Sciatic nerve (tissue), 2 donors: ENCODE measurements around the gene HTRA1. TPM values are rescaled to one million over a fixed set of nuclear protein-coding genes. Genes with fewer than 3 reads are reported as not detected.

ENCODE experiments used
- ATAC-seq: fragments of 200-7000 bp; cut with Tn5 transposase; one replicate; pipeline ENCODE4 v1.9.1; 2020; ENCODE audit warnings: mild to moderate bottlenecking, moderate library complexity
- DNase-seq: peaks from one replicate; pipeline ENCODE4 v3.0.0-alpha.2; 2020; ENCODE audit warnings: low spot score
- intact Hi-C: fragments of 100-400 bp; cut with DNase I; formaldehyde crosslinking; loops from one replicate; pipeline ENCODE4 v1.14.2; 2022
- total RNA-seq: library from RNA; stranded (reverse); fragmentation: NEBNext Ultra II Directional; extraction: Animal tissue kit (Norgen Biotek cat#: 25700); gene quantifications from one replicate; pipeline ENCODE4 v1.2.1, GENCODE V29; 2021
- donor health status: DM: no; HTN: no; CAD: no.
- donor health status: DM: no; HTN: no; CAD: no.

Gene HTRA1
- total RNA-seq, 1 donor from 2014 or later, result 123 TPM

DNA sequence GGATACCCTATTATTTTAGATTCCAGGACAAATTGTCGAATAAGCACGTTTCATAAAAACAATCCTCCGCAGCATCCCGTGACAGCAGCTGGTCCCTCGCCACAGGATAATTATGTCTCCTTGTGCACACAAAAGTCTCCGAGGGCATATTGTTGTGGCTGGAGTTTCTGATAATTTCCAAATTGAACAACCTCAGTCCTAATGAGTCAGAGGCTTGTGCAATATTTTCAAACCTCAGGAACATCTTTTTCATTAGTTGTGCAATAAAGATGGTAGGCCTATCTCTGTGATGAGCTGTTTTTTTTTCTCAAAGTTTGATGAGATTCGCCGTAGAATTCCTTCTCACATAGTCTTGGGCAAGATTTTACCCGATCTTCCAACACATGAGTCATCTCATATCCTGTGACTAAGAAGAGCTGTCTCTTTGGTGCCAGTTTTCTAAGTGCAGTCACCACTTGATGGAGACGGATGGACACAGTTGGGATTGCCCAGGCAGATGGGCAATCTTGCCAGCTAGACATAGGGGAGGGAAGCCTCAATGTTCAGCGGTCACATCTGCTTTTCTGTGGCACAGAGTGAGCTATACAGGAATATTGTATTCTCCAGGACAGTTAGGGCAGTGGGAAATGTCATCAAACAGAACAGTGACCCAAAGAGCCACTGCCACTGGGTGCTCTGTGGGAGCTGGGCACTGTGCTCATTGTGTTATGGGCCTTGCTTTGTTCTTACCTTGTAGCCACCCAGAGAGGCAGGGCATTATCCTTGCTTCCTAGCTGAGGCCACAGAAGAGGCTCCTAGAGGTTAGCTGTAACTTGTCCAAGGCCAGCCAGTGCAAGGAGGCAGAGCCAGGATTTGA is 7.8 kb downstream of the HTRA1 start:
- peak; percentile 91 for ATAC-seq
- no peak for DNase-seq
- intact Hi-C loops, result no loop called here

DNA sequence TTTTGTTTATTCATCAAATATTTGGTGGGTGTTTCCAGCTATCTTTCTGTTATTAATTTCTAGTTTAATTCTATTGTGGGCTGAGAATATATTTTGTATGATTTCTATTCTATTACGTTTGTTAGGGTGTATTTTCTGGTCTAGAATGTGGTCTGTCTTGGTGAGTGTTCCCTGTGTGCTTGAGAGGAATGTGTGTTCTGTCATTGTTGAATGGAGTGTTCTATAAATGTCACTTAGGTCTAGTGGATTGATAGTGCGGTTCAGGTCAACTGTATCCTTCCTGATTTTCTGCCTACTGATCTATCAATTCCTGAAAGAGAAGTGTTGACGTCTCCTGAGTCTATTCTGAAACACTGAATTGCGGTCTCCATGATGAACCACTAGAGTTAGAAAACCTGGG is 8.5 kb downstream of the HTRA1 start:
- ATAC-seq (no peak), DNase-seq (no peak)
- intact Hi-C loops, result no loop called here

DNA sequence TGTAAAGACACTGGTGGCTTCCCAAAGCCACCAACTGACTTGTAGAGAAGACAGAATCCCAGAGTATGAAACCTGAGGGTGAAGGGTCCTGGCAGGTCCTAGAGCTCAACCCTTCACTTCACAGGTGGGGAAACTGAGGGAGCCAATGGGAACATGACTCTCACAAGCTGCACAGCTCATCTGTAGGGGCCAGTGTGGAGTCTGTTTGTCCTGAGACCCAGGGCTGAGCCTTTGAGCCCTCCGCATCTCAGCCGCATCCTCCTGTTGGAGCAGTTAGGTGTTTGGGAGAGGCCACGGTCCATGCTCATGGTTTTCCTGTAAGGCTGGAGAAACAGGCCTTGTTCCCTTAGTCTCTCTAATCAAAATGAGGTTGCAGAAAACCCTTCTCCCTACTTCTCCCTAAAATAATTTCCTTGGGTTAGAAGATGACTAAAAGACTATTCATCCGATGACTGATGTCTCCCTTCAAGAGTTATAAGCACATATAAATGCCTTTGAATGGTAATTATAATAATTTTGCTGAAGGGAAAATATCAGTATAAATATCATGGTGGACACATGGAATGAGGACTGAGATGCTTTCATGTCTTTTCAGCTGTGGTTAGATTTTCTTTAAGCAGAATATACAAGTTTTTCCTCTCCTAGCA is 10.3 kb downstream of the HTRA1 start:
- DNase-seq (no peak), ATAC-seq (no peak)
- intact Hi-C loops, result no loop called here

DNA sequence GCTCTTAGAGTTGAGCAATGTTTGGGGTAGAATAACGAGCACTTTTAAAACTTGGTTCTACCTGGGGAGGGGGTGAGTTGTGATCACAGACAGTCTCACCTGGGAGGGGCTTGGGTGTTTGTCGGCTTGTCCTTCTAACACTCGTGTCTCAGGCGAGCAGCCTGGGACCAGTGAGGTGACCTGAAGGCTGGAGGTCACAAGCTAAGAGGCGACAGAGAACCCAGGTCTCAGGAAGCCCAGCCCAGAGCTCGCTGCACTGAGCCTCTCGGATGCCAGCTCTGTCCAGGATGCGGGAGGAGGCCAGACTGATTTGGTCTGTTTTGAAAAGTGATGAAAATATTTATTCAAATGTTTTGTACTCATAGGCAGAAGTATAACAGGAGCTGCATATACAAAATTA is 11.8 kb downstream of the HTRA1 start:
- ATAC-seq (no peak), DNase-seq (no peak)
- intact Hi-C loops, result no loop called here

DNA sequence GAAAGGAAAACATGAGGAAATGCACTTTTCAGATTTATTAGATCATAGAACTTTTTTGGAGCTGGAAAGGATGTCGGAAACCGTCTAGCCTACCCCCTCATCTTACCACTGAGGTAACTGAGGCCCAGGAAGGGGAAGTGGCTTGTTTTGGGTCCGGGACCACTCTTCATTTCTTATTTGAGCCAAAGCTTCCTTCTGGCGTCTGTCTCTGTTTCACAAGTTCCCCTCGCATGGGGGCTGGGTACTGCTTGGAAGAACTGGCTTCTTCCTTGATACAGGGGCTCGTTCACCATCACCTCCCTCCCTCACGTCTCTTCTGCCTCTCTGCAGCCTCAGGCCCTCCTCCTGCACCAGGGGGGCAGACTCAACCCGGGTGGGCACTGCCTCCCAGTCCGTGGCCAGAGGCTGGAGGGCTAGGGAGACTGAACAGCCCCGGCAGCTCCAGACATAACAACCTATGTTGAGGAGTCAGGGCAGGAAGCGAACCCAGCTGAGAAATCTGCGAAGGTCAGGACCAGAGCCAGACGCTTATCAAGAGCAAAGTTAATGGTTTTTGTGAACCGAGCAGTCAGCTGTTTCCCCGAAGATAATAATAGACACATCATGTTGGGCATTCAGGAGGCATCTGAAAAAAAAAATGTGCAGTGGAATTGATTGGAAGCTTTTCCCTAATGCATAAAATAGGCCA is 12.9 kb downstream of the HTRA1 start:
- ATAC-seq (no peak), DNase-seq (no peak)
- intact Hi-C loops, result no loop called here

DNA sequence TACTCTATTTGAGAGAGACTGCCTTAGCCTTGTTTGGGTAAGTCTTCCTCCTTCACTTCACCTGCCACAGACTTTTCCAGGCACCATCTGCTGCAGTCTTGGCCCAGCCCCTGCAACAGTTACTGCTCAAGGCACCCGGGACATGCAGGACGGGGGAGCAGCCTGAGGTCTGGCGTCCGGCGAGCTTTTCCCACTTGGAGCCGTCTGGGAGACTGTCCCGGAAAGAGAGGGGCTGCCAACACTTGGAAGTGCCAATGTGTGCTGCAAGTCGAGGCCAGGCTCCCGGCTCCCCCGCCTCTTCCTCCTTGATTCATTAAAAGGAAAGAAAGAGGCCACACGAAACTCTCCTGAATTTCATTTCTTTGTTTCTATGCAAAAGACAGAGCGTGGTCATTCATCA is 13.7 kb downstream of the HTRA1 start:
- intact Hi-C loops, result no loop called here
- DNase-seq (no peak), ATAC-seq (peak; percentile 82)

DNA sequence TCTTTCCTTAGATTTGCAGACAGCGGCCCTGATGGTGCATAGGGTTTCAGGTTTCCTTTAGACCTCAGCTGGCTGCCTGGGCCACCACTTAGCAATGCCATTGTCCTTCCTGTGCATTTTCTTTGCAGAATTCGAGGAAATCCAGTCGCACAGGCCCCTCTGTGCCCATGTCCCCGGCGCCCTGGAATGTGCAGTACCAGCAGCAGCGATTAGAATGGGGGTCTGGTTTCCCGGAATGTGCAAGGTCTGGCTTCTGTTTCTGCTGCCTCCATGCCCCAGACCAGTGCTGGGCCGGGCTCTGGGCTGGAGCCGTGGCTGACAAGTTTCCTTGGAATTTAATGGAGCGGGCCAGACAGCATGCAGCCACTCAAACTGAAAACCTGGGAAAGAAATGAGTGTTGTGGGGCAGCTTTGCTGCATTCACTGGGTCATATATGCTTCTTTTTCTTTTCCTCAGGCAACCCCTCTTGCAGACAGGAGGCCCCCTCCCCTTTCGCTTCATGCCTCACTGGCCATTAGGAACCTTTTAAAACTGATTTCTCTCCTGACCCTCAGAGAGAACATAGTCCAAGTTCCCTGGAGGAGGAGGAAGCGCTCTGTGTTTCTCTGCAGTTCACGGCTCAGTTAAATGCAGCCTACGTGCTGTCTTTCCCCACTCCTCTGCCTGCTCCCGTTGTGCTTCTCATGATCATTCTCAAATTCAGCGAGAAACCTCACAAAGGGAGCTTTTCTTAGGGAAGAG is 14.4 kb downstream of the HTRA1 start:
- intact Hi-C loops, result no loop called here
- ATAC-seq (peak; percentile 47), DNase-seq (no peak)

DNA sequence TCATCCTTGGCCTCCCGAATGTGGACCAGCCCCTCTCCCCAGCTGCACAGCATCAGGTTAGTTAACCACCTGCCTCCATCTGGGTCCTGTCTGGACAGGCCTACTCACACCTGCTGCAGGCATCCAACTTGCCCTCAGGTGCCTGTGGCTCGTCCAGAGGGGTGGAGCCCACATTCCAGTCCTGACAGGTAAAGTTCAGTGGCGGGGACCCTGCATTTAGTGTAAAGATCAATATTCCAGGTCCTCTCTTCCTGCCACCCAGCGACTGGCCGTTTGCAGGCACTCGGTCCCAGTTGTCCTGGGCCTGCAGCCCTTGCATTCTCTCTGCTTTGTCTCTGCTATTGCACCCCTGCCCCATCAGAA is 15.0 kb downstream of the HTRA1 start:
- intact Hi-C loops, result no loop called here
- DNase-seq (no peak), ATAC-seq (no peak)

DNA sequence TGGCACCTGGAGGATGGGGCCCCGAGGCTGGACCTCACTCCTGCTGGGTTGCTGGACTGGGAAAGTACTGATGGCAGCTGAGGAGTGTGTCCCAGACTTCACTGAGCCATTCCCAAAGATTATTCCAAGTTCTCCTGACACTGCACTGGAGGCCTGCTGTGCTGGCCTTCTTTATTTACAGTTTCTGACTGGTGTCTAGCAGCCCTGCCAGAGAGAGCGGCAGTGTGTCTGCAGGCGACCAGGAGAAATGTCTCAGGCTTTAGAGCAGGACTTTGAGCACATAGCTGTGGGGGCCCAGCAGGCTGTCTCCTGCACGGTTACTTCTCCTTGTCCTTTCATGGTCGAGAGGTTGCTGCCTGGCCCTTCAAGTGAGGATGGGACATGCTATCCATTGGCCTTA is 16.1 kb downstream of the HTRA1 start:
- DNase-seq (no peak), ATAC-seq (no peak)
- intact Hi-C loops, result no loop called here

DNA sequence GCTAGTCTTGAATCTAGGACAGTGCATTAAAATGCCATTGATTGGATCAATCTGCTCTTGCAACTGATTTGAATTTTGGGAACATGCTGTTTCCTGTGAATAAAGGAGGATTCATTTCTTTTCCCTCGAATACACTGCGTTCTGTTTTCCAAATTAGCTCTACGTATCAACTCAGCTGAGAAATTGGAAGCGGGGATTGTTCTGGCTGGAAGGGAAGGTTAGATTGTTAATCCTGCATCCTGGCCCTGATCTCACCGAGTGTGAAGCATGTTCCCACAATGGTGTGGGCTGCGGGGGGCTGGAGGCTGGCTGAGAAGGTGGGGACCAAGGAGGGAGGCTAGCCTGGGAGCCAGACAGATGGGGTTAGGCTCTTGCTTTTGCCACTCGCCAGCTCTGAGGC is 17.6 kb downstream of the HTRA1 start:
- DNase-seq (no peak), ATAC-seq (no peak)

DNA sequence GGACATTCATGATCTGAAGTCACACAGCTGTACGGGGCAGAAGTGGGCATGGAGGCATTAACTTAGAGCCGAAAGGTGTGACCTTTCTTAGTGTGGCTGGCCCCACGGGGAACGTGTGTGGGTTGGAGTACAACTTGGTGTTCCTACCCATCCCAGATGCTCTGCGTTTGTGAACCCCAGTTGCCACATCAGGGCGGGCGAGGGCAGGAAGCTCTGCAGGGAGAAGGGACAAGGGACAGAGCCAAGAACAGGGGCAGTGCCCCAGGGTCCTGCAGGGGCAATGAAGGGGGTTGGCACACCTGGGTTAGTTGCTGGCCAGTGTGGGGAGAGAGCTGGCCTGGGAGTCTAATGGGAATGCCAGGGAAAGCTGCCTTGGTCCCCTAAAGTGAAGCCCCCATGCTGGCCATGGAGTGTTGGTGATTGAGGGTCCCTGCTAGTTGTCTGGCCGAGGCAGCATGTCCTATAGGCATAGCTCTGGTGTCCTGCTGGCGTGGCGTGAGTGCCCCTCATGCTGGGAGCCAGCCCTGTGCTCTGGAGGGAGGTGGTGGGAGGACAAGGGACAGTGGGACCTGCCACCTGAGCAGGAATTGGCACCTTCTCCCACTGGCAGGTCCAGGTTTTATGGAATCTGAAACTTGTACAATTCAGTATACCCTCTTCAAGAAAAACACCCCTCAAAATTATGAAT is 18.9 kb downstream of the HTRA1 start:
- ATAC-seq (no peak), DNase-seq (no peak)
- intact Hi-C loops, result no loop called here

More for the DNA sequence above, 17.6 kb downstream of the HTRA1 start:
- intact Hi-C loops, result no loop called here

DNA sequence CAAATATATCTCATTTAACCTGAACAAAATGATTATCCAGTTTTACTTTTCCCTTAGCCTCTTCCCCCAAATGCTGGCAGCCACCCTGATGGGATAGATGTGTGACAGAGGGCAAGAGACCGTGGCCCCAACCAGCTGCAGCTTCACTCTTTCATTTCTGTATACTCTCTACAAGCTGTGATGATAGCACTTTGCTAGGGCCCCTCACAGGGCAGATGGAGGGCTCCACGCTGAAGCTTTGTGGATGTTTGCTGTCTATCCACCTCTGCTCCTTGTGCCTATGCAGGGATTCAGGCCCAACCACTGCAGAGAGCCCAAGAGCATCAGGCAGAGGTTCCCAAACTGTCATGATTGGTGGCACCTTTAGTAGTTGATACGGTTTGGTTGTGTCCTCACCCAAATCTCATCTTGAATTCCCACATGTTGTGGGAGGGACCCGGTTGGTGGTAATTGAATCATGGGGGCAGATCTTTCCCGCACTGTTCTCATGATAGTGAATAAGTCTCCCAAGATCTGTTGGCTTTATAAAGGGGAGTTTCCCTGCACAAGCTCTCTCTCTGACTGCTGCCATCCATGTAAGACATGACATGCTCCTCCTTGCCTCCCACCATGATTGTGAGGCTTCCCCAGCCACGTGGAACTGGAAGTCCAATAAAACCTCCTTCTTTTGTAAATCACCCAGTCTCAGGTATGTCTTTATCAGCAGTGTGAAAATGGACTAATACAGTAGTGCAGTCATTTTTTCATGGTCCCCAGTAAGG is 20.1 kb downstream of the HTRA1 start:
- ATAC-seq (no peak), DNase-seq (no peak)
- intact Hi-C loops, result no loop called here

DNA sequence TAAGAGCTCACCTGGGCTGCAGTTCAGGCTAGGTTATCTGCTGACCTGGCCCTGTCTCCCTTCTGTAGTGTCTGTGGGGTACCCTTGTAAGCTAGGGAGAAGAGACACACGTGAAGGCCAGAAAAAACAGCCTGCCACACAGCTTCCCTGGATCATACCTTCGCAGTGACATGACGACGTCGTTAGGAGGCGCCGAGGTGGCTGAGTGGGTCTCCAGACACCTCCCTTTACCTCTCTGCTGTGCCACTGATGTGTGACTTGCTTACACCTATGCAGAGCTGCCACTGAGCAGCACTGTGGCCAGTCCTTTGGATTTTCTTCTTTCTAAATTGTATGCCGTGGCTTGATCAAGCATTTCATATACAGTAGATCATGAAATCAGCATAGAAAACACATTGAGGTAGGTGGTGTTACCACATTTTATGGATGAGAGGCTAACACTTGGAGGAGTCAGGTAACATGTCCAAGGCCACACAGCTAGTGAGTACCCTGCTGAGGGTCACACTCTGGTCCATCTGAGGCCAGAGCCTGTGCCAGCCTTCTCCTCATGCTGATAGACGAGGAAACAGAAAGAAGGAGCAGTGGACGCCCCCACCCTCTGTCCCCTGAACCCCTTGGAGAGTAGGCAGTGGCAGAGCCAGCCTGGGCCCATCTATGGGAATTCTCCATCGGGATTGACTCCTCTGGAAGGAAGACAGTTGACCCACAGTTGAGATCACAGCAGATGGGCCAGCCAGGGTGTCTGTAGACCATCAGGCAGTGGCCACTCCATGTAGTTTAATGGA is 23.1 kb downstream of the HTRA1 start:
- no peak for ATAC-seq
- DNase-seq, result no peak
- intact Hi-C loops, result no loop called here

DNA sequence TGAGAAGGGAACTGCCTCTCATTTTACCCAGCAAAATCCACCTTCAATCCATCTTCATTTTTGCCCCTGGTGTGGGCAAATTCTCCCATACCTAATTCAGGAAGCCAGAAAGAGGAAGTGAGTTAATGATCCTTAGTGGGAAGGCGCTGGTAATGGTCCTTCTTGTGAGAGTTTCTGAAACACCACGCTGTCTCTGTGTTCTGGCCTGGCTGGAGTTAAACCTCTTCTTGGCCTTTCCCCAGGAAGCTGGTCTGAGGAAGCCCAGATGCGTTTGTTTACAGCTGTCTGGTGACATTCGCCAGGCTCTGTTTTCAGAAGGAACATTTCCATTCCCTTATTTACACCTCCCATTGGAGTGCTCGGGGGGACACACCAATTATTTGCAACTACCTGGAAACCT is 24.3 kb downstream of the HTRA1 start:
- ATAC-seq, result peak; percentile 39
- DNase-seq, result no peak
- intact Hi-C loops, result no loop called here

DNA sequence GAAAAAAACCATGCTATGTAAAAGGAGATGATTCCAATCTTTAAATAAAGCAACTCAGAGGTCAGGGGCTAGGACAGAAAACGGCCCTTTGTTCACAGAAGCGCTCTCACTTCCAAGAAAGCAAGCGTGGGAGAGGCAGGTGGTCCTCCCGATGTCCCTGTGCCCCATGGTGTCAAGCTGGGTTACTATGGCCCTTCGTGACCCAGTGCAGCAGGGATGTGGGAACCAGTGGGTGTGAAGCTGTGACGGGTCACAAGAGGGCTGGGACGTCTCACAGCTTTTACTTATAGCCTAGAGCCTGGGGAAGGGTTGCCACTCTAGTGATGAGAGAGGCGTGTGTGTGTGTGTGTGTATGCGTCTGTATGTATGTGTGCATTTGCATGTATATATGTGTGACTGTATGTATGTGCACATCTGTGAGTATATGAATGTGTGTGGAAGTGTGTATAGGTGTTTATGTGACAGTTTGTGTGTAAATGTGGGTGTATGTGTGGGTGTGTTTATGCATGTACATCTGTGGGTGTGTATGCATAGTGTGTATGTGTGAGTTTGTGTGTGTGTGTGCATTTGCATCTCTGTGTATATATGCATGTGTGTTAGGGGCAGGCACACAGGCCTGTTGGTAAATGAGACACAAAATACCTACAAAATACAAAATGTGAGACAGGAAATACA is 25.2 kb downstream of the HTRA1 start:
- no peak for ATAC-seq
- no peak for DNase-seq
- intact Hi-C loops, result no loop called here

DNA sequence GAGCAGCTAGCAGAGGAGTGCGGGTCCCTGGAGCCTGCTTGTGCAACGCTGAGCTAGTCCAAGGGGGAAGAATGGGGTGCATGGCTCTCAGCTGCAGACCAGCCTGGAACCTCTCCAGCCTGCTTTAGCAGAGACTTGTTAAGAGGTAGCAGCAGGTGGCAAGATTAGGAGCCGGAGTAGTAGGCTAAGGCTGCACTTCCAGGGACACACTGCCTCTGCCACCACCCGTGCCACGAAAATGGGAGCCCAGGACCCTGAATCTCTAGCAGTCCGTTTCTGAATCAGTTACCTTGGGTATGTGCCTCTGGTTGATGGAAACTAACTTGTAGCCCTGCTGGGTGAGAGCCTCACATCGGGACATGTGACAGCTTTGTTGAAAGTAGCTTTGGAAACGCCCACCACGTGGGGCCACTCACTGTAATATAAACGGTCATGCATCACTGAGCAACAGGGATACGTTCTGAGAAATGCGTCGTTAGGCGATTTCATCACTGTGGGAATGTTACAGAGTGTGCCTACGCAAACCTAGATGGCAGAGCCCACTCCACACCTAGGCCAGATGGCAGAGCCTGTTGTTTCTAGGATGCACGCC is 25.9 kb downstream of the HTRA1 start:
- DNase-seq (no peak), ATAC-seq (no peak)
- intact Hi-C loops, result no loop called here

DNA sequence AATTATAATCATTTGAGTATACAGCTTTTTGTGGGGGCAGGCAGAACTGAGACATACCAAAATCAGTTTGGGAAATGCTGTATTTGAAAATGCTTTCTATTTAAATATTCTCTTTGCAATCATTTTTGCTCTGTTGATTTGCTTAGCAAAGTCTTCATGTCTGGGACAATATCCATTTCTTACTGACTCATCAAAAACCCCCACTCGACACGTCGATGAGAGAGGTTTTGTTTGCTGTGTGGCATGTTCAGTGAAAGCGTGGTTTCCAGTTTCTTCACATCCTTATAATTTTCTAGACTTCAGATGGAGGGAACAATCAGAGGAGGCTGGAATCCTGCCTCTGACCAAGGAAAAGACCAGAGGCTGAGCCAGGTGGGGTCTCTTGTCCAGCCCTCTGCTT is 28.9 kb downstream of the HTRA1 start:
- intact Hi-C loops, result no loop called here
- ATAC-seq (no peak), DNase-seq (no peak)
